HG03095 (cell line): ENCODE results near the gene RAF1.

Experiments
- ATAC-seq: cut with Tn5 transposase; IDR thresholded peaks from one replicate; pipeline ENCODE4 v1.9.1; 2021; ENCODE audit warnings: moderate library complexity; ENCODE audit not compliant: unreplicated experiment

RAF1 gene

DNA sequence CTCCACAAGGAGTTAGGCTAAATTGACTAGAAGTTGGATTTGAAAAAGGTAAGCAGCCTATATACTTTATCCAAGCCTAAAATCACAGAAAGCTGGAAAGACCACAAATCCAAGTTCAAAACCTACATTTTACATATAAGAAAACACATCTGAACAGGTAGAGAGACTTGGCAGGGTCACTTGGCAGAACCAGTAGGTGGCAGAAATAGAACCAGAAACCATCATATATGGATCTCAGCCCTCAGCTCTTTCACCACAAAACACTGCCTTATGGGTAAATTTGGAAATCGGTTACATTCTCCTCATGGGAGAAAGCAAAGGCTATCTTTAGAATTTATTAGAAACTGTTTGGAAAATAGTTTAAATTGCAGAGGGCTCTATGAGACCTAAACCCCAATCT is 62.8 kb downstream of the RAF1 start:
- no peak for ATAC-seq

DNA sequence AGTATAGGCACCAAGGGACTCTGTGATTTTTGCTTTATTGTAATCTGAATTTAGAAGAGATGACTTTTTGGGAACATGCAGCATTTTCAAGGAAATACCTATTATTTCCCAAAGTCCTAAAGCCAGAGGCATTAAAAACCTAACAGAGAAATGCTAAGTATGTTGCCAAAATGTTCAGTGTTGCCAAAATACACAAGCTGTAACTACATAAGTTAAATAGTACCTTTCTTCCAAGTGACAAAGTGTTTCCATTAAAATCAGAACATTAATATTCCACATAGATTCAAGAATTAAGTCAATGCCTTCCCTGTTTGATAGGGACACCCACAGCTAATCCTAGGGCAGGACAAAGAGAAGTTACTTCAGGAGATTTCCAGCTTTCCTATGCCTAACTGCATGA is 65.0 kb downstream of the RAF1 start:
- ATAC-seq: no peak

- ATAC-seq: no peak
These were observed 70.4 kb downstream of the RAF1 start for GRCh38 chr3:12593473-12593872.

DNA sequence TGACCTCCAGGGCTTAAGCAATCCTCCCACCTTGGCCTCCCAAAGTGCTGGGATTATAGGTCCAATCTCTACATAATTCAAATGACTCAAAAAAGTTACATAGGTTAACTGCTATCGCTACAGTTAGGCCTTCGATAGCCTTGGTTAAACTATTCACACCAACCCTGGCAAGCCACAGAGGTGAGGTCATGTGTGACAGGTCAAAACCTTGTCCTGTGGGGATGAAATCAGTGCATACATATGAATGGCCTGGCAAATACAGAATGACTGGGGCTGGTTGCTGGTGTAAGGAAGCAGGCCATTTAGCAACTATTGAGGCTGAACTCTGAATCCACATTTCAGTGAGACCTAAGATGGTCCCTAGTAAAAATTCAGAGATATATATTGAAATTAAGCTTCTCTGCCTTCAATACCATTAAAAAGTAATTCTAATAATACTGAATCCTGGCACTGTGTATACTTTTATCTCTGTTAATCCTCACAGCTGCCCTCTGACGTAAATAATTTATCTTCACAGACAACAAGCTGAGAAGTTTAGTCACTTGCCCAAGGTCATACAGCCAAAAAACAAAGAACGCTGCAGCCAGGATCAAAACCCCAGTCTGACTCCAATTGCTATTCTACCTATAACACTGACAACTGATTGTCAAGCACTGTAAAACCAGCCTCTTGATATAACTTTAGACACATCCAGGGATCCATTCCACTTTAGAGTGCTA is 71.8 kb downstream of the RAF1 start:
- ATAC-seq: no peak

DNA sequence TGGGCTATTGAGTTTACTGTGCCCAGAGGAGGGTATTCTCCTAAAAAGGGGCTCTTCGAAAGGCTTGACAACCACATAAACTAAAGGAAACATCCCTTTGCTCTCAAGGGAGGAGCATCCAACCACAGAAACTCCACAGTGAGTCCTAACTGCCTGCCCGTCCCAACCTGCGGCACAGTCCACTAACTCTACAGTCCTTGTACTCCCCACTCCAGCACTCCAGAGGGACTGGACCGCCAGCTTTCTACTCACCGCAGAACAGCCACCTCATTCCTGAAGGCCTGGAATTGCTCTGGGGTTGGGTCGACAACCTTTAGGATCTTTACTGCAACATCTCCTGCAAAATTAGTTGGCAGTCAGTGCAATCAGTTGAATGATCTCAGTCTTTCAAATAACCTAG is 72.5 kb downstream of the RAF1 start:
- no peak for ATAC-seq

DNA sequence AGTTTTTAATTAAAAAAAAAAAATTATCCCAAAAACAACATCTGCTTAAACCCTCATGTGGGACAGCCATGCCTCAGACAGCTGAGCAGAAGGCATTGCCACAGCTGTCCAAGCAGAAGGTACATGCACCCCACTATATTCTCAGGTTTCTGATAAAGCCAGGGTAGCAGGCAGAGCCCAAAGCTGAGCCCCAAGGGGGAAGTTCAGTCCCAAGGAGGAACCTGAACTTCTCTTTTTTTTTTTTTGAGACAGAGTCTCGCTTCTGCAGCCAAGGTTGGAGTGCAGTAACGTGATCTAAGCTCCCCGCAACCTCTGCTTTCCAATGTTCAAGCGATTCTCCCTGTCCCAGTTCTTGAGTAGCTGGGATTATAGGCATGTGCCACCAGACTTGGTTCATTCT is 73.8 kb downstream of the RAF1 start:
- ATAC-seq: no peak

GRCh38 chr3:12588039-12589009 is 75.6 kb downstream of the RAF1 start:
- no peak for ATAC-seq

DNA sequence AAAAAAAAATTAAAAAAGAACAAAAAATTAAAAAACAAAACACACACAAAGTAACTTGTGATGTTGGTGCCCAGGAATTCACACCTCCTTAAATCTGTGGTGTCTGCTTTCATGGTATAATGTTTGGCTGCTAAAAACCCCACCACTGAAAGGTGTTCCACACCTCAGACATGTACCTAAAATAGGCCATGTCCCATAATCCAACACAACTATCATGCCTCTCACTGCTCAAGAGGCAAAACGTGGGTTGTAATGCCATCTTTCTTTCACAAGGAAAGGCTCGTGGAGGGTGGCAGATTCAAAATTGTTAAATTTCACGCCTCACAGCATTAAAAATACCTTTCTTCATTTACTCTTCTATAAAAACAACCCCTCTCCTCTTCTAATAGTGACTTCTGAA is 77.5 kb downstream of the RAF1 start:
- no peak for ATAC-seq

- ATAC-seq: no peak
These were observed 77.9 kb downstream of the RAF1 start for GRCh38 chr3:12585970-12586369.

GRCh38 chr3:12585181-12585580 is 78.7 kb downstream of the RAF1 start:
- ATAC-seq: no peak

DNA sequence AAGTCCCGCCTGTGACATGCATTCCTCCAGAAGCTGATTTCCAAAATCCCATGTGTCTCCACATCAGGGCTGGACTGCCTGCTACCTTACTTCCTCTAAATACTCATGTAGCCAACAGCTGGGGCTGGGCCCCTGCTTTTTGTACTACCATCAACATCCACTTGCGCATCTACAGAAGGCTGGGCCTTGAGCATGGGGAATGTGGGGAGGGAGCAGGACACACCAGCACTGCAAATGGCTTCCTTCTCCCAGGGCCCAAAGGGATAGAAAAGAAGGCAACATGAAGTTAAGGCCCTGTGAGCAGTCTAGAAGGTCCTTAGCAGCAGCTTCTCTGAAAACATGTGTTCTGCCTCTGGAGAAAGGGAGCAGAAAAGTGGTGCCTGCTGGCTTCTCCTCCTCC is 79.8 kb downstream of the RAF1 start:
- ATAC-seq: no peak

DNA sequence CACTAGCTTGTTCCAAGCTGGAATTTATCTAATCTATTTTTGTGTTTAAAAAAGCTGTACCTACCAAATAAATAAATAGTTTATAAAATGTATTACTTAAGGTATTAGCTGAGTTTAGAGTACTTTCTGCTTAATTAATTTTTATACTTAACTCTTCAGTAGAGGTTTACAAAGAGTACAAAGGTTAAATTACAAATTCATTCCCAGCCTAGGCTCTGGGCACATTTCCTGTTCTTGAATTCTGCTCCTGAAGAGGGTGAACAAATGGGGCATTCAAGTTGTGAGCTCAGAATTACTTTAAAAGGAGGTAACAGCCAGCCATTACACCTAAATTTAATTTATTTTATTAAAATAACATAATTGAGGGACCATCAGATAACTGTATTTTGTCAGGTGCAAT is 80.6 kb downstream of the RAF1 start:
- no peak for ATAC-seq

- ATAC-seq: no peak
These were observed 81.2 kb downstream of the RAF1 start for GRCh38 chr3:12582730-12583129.

DNA sequence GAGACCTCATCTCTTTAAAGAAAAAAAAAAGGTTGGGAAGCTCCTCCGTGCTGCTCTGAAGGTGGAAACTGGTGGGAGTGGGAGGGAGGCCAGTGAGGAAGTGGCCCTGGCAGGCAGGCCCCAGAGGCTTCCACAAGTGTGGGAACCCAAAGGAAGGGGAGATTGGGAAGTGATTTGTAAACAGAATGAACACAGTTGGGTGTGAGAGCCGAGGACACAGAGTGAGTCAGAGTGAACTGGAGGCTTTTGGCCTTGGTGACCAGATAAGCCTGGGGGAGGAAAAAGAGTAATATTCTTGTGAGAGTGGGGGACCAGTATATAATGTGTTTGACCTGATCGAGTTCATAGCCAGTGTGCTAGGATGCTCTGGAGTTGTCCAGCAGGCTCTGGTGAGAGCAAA is 84.0 kb downstream of the RAF1 start:
- no peak for ATAC-seq

DNA sequence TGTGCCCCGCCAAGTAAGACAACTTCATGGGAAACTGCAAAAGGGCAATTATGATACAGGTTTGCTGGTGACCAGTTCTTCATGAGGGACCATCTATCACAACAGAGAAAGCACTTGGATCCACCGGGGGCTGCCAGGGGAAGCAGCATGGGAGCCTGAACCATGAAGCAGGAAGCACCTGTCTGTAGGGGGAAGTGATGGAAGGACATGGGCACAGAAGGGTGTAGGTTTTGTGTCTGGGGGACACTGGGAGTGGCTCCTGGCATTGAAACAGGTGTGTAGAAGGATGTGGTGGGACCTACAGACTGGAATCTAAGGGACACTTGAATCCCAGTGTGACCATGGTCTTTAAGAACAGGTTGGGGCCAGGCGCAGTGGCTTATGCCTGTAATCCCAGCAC is 84.5 kb downstream of the RAF1 start:
- ATAC-seq: no peak

GRCh38 chr3:12578742-12579141 is 85.2 kb downstream of the RAF1 start:
- ATAC-seq: no peak

- ATAC-seq: no peak
These were observed 86.5 kb downstream of the RAF1 start for GRCh38 chr3:12577379-12577778.

DNA sequence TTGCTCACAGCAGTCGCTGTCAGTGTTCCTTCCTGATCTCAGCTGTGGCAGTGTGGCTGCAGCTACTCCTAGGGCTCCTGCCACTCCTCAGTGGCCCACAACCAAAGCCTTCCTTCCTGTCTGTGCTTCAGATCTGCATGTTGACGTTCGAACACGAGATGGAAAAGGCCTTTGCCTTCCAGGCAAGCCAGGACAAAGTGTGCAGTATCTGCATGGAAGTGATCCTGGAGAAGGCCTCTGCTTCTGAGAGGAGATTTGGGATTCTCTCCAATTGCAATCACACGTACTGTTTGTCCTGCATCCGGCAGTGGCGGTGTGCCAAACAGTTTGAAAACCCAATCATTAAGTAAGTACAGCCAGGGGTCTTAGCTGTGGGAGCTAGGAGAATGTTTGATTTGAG is 89.3 kb downstream of the RAF1 start:
- no peak for ATAC-seq

DNA sequence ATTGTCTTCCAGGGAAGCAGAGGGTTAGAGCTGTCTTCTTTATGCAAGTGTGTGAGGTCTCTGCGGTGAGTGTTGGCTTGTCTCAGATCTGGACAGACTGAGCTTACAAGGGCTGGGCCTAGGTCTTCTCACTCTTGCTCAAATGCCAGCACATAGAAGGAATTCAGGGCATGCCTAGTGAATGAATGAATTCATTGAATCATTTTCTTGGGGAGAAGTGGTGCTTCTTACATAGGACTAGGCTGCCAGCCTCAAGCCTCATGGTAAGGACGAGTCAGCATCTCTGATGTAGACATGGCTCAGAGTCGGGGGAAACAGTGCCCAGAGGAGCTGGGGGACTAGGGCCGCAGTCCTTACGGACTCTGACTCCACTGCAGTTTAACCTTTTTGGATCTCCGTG is 89.8 kb downstream of the RAF1 start:
- no peak for ATAC-seq

DNA sequence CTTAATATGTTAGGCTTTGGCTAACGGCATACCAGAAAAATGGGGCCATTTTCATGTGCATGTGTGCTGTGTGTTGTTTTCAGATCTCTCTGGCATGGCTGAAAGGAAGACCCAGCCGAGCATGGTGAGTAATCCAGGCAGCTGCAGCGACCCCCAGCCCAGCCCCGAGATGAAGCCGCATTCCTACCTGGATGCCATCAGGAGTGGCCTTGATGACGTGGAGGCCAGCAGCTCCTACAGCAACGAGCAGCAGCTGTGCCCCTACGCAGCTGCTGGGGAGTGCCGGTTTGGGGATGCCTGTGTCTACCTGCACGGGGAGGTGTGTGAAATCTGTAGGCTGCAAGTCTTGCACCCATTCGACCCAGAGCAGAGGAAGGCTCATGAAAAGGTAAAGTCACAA is 91.9 kb downstream of the RAF1 start:
- ATAC-seq: no peak

GRCh38 chr3:12569836-12570235 is 94.1 kb downstream of the RAF1 start:
- no peak for ATAC-seq

- ATAC-seq: no peak
These were observed 95.2 kb downstream of the RAF1 start for GRCh38 chr3:12568747-12569146.
